Rectal smooth muscle tissue (tissue), 1 donor: Measurements from ENCODE around the gene ADGRB3.
"Not testable (repeated sequence)": the region's sequence is repeated elsewhere in the genome, so short reads cannot be mapped to it uniquely, and the experiment has no call there.

ENCODE experiments used
- H3K27ac ChIP-seq: one replicate; pipeline ENCODE4 v1.7.0; 2013; ENCODE audit warnings: low read depth, low read length, inconsistent platforms
- H3K27me3 ChIP-seq: one replicate; pipeline ENCODE4 v1.7.0; 2013; ENCODE audit warnings: low read length; ENCODE audit not compliant: control insufficient read depth, insufficient read depth
- H3K36me3 ChIP-seq: one replicate; pipeline ENCODE4 v1.7.0; 2013; ENCODE audit warnings: low read length; ENCODE audit not compliant: control insufficient read depth, insufficient read depth
- H3K4me1 ChIP-seq: one replicate; pipeline ENCODE4 v1.7.0; 2013; ENCODE audit warnings: low read length; ENCODE audit not compliant: control insufficient read depth, insufficient read depth
- H3K4me3 ChIP-seq: one replicate; pipeline ENCODE4 v1.7.0; 2013; ENCODE audit warnings: low read length
- H3K9ac ChIP-seq: one replicate; pipeline ENCODE4 v1.7.0; 2013; ENCODE audit warnings: low read length

The ADGRB3 gene

DNA sequence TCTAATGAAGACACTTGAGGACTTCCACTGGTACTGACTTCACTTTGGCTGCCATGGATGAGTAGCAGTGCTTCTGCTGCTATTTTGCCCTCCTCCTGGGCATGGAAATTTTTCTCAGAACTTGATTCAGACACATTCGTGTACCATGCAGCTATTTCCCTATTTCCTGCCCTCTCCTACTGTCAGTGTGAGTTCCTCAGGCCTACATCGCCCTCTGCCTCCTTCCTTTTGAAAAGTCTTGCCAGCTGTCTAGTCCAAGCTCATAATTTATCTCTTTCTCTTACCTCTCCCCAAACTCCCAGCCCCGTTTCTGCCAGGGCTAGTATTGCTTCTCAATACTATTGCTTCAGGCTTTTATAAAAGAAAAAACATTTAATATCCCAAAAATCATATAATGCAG lies 470.2 kb downstream of the ADGRB3 start:
- Histone ChIP-seq H3K4me3 (no peak overlapping the region), H3K27ac (no peak overlapping the region), H3K9ac (no peak overlapping the region), H3K4me1 (no peaks in the 10 kb centered on the region), H3K36me3 (no peaks in the 10 kb centered on the region), H3K27me3 (no peaks in the 10 kb centered on the region)

DNA sequence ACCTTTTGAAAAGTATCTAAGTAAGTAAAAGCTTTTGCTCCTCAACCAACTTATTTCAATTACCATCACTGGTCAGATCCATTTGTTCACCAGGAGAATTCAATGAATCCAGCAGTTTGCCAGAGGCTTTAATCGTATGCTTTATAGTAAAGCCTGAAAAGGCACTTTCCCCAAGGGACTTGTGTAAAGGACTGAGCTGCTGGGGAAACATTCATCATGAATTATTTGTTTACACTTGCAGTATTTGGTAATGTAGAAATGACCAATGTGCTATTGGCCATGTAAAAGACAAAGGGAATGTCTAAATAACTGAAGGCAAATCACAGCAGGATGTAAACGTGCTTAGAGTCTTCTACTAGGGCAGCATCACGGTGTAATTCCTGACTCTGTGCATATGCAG lies 471.4 kb downstream of the ADGRB3 start:
- H3K4me1 ChIP-seq = no peaks in the 10 kb centered on the region
- no peak overlapping the region for H3K9ac ChIP-seq

GRCh38 chr6:69111301-69111700 lies 476.2 kb downstream of the ADGRB3 start:
- no peaks in the 10 kb centered on the region for H3K36me3 ChIP-seq
- H3K4me3 ChIP-seq = no peak overlapping the region
- H3K9ac ChIP-seq = no peak overlapping the region
- H3K4me1 ChIP-seq = no peaks in the 10 kb centered on the region
- no peaks in the 10 kb centered on the region for H3K27me3 ChIP-seq
- no peak overlapping the region for H3K27ac ChIP-seq

More for the DNA sequence above, 471.4 kb downstream of the ADGRB3 start:
- no peaks in the 10 kb centered on the region for H3K27me3 ChIP-seq
- H3K27ac ChIP-seq = no peak overlapping the region
- no peak overlapping the region for H3K4me3 ChIP-seq
- H3K36me3 ChIP-seq = no peaks in the 10 kb centered on the region

DNA sequence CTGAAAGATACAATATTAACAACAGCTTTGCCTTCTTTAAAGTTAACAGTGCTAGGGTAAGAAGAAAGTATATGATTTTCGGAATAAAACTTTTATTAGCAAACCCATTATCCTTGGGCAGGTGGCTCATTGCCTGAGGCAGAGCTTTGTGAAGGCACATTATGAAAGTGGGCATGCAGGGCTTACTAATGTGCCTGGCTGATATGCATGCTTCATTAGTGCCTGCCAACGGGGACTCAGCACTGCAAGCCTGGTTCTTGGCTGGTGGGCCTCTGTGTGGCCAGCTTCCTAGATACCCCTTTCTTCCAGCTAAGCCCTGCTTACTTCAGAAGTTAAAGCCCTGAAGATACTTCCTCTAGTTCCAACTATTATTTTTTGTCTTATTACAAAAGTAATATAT lies 481.6 kb downstream of the ADGRB3 start:
- no peaks in the 10 kb centered on the region for H3K36me3 ChIP-seq
- H3K9ac ChIP-seq = no peak overlapping the region
- no peak overlapping the region for H3K27ac ChIP-seq
- H3K4me1 ChIP-seq = no peaks in the 10 kb centered on the region
- H3K27me3 ChIP-seq = no peaks in the 10 kb centered on the region
- no peak overlapping the region for H3K4me3 ChIP-seq

GRCh38 chr6:69121461-69122406 lies 486.7 kb downstream of the ADGRB3 start:
- not testable (repeated sequence) for H3K36me3 ChIP-seq, H3K27ac ChIP-seq, H3K27me3 ChIP-seq, H3K4me3 ChIP-seq, H3K9ac ChIP-seq, H3K4me1 ChIP-seq

DNA sequence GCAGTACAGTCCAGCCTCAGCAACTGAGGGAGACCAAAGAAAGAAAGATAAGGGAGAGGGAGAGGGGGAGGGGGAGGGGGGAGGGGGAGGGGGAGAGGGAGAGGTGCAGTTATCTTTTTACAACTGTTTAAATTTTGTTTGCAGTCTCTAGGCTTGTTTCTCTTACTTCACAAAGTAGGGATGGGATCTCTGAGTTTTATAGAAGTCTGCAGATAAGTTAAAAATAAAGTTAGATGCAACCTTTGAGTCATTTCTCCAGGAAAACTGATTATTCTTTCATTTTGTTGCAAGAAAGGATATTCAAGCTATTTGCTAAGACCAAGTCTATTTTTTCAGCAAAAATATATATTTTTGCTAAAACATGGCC lies 487.3 kb downstream of the ADGRB3 start:
- Histone ChIP-seq H3K4me1 (no peaks in the 10 kb centered on the region), H3K36me3 (no peaks in the 10 kb centered on the region), H3K27ac (no peak overlapping the region), H3K27me3 (no peaks in the 10 kb centered on the region), H3K9ac (no peak overlapping the region), H3K4me3 (no peak overlapping the region)

DNA sequence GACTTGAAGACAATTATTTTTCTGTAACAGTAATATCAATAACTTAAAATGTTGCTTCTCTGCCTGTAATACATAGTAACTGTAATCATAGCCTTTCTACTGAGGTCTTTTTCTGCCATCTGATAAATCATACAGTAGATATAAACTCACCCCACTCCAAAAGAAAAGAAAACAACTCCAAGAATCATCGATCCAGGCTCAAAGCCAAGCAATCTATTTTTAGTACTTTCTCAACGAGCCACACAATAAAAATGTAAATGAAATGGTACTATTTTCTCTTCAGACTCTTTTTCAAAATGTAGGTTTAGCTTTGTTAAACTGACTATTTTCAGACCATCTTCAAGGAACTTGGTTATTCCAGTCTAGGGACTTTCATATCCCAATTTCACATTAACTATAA lies 493.3 kb downstream of the ADGRB3 start:
- no peaks in the 10 kb centered on the region for H3K27me3 ChIP-seq
- no peaks in the 10 kb centered on the region for H3K36me3 ChIP-seq
- H3K4me3 ChIP-seq = no peak overlapping the region
- no peaks in the 10 kb centered on the region for H3K4me1 ChIP-seq
- H3K27ac ChIP-seq = no peak overlapping the region
- no peak overlapping the region for H3K9ac ChIP-seq

- H3K27ac ChIP-seq = no peak overlapping the region
- H3K4me3 ChIP-seq = no peak overlapping the region
- H3K36me3 ChIP-seq = no peaks in the 10 kb centered on the region
- H3K27me3 ChIP-seq = no peaks in the 10 kb centered on the region
- no peaks in the 10 kb centered on the region for H3K4me1 ChIP-seq
- no peak overlapping the region for H3K9ac ChIP-seq
Observed at GRCh38 chr6:69129046-69129445, 494.0 kb downstream of the ADGRB3 start.

DNA sequence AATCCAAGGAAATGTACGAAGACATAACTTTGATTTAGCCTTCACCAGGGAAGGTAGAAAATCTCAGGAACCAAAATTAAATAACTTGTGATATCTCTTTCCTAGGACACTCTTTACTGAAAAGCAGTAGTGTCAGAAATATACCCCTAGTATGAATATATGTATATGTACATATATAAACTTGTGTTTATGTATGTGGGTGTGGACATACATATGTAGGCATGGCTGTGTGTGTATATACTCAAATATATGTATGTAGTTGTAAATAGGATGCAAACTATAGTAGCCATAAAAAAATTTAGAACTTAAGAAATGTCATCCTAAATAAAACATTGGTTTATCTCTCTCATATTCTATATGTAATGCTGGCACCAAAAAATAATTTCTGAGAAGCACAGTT lies 500.8 kb downstream of the ADGRB3 start:
- no peaks in the 10 kb centered on the region for H3K4me1 ChIP-seq
- H3K4me3 ChIP-seq = no peak overlapping the region
- H3K9ac ChIP-seq = no peak overlapping the region
- H3K36me3 ChIP-seq = no peaks in the 10 kb centered on the region
- H3K27ac ChIP-seq = no peak overlapping the region
- no peaks in the 10 kb centered on the region for H3K27me3 ChIP-seq

GRCh38 chr6:69138148-69138547 lies 503.1 kb downstream of the ADGRB3 start:
- no peak overlapping the region for H3K9ac ChIP-seq
- no peaks in the 10 kb centered on the region for H3K27me3 ChIP-seq
- no peak overlapping the region for H3K27ac ChIP-seq
- H3K4me1 ChIP-seq = no peaks in the 10 kb centered on the region
- no peaks in the 10 kb centered on the region for H3K36me3 ChIP-seq
- H3K4me3 ChIP-seq = no peak overlapping the region

DNA sequence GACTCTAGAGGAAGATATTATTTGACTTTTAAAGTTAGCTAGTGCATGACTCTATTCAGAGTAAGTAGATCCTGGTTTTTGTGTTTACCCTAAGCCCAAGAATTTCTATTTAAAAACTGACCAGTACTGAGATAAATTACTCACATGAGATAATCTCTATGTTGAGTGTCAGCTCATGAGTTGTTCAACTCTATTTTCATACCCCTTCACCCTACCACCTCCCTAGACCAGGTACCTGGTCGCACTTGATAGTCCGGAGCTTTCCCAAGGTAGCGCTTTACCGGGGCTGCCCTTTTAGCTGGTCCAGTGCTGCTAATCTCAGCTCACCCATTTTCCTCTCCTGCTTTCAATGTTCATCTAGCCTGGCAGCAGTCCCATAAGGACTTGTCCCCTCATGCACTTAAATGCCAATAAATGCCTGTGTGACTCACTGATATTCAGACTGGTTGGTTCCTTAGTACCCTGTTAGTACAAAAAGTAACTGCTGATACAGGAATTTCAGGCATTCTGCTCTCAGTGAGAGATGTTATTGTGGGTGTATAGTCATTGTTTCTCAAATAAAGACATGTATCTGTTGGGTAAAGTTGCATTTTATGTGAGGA lies 503.9 kb downstream of the ADGRB3 start:
- Histone ChIP-seq H3K4me1 (no peaks in the 10 kb centered on the region), H3K27me3 (no peaks in the 10 kb centered on the region), H3K36me3 (no peaks in the 10 kb centered on the region), H3K4me3 (no peak overlapping the region), H3K27ac (no peak overlapping the region), H3K9ac (no peak overlapping the region)

GRCh38 chr6:69145062-69145461 lies 510.0 kb downstream of the ADGRB3 start:
- H3K9ac ChIP-seq = no peak overlapping the region
- H3K4me3 ChIP-seq = no peak overlapping the region
- H3K36me3 ChIP-seq = no peaks in the 10 kb centered on the region
- no peaks in the 10 kb centered on the region for H3K27me3 ChIP-seq
- H3K4me1 ChIP-seq = no peaks in the 10 kb centered on the region
- no peak overlapping the region for H3K27ac ChIP-seq

GRCh38 chr6:69146385-69146784 lies 511.3 kb downstream of the ADGRB3 start:
- H3K4me3 ChIP-seq = no peak overlapping the region
- no peaks in the 10 kb centered on the region for H3K4me1 ChIP-seq
- H3K27me3 ChIP-seq = no peaks in the 10 kb centered on the region
- H3K36me3 ChIP-seq = no peaks in the 10 kb centered on the region
- H3K9ac ChIP-seq = no peak overlapping the region
- H3K27ac ChIP-seq = no peak overlapping the region
